Measurements from ENCODE around the gene PIM3.

PIM3 gene

DNA sequence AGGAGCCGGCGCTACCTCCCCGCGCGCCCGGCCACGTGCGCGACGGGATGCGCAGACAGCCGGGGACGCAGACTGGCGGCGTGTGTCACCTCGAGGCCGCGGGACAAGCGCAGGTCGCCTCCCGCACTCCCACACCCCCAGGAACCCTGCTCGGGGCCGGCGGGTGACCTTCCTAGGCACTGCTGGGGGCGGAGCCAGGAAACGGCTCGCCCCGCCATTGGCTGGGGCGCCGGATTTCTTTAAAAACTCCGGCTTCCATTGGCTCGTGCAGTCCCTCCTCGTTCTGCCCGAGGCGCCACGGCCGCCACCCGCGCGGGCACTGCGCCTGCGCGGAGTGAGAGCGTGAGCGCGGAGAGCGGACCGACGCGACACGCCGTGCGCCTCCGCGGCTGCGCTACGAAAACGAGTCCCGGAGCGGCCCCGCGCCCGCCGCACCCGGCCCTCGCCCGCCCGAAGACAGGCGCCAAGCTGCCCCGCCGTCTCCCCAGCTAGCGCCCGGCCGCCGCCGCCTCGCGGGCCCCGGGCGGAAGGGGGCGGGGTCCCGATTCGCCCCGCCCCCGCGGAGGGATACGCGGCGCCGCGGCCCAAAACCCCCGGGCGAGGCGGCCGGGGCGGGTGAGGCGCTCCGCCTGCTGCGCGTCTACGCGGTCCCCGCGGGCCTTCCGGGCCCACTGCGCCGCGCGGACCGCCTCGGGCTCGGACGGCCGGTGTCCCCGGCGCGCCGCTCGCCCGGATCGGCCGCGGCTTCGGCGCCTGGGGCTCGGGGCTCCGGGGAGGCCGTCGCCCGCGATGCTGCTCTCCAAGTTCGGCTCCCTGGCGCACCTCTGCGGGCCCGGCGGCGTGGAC is at the start of gene PIM3:
PIM3 (plus strand) TSS at position 614 of the 846 bp plus-strand sequence; CDS start at position 790, 176 bp downstream.
- peak; percentile 93 to 95 for DNase-seq

DNA sequence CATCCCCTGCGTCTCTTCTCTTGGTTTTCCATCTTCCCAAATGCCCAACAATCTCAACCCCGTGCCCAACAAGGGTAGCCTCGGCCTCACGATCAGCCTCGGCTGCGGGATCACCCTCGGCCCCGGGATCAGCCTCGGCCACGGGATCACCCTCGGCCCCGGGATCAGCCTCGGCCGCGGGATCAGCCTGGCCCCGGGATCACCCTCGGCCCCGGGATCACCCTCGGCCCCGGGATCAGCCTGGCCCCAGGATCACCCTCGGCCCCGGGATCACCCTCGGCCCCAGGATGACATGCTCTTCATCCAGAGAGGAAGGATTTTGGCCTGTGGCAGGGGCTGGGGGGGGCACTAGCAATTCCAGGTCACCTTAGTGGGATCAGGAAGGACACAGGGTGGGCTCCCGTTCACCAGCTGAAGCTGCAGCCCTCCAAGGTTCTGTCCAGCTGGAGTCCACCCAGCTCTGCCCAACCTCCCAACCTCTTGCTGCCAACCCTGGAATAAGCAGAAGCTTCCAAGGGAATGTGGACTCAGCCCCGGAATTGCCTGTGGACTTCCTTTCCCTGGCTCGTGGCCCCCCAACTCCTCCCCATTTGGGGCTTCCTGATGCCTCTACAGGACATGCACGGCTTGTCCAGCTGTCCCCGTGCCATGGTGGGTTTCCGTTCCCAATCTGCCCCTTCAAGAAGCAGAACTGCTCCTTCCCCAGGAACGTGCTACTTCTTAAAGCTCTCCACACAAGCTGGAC is 48.5 kb upstream of the PIM3 start:
- no peak for DNase-seq

DNA sequence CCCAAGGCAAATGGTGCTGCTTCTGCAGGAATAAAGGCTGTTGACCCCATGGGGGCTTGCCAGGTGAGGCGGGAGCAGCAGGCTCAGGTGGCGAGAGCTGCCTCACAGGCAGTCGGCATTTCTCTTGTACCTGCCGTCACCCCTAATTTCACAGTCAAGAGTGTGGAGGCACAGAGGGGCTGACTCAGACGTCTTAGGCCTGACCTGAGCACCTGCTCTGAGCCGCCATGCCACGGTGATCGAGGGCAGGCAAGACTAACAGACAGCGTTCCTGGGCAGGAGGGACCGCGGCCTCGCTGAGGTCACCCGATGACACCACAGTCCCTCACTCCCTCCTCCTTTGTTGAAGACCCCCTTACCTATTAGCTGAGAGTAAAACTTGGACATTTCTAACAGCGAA is 47.5 kb upstream of the PIM3 start:
- no peak for DNase-seq

DNA sequence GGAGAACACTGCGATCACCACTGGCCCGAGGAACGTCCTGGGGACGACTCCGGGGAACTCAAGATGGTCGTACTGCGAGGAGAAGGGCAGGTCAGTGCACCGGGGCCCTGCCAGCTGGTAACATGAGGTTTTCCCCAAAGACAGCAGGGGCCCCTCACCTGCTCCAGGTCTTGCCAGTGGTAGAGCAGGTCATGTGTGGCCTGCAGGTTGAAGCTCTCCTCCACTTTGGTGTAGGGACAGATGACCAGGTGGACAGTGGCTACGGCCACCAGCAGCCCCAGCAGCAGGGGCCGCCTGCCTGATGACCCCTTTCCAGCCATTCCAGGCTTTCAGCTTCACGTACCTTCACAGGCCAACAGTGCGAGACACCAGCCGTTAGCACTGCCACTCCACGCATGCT is 47.1 kb upstream of the PIM3 start:
- no peak for DNase-seq

DNA sequence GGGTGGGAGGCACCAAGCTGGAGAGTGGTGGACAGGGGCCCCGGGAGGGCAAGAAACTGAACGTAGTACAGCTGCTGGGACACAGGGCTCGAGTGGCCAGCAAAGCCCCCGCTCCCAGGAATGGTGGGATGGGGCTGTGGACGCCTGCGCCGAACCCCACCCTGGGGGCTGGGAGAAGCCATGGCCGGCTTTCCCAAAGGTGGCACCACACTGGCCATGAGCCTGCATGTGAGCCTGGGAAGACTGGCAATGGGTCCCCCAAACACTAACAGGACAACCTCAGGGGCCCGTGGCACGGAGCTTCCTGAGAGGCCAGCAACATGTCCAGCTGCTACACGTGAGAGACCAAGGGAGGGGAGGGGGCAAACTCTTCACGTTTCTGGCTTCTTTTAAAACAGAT is 46.3 kb upstream of the PIM3 start:
- no peak for DNase-seq

- DNase-seq = no peak
Measured at GRCh38 chr22:49915610-49916009, 45.0 kb upstream of the PIM3 start.

- DNase-seq = no peak
Measured at GRCh38 chr22:49916831-49917230, 43.7 kb upstream of the PIM3 start.

GRCh38 chr22:49917974-49918910 is 42.3 kb upstream of the PIM3 start, which contains the start of the genes ALG12 and CRELD2:
ALG12 (minus strand) TSS chr22:49918438; CDS start chr22:49913765, 4,673 bp downstream.
CRELD2 (plus strand) TSS chr22:49918634; CDS start chr22:49918770, 136 bp downstream.
- peak; percentile 84 to 90 for DNase-seq

DNA sequence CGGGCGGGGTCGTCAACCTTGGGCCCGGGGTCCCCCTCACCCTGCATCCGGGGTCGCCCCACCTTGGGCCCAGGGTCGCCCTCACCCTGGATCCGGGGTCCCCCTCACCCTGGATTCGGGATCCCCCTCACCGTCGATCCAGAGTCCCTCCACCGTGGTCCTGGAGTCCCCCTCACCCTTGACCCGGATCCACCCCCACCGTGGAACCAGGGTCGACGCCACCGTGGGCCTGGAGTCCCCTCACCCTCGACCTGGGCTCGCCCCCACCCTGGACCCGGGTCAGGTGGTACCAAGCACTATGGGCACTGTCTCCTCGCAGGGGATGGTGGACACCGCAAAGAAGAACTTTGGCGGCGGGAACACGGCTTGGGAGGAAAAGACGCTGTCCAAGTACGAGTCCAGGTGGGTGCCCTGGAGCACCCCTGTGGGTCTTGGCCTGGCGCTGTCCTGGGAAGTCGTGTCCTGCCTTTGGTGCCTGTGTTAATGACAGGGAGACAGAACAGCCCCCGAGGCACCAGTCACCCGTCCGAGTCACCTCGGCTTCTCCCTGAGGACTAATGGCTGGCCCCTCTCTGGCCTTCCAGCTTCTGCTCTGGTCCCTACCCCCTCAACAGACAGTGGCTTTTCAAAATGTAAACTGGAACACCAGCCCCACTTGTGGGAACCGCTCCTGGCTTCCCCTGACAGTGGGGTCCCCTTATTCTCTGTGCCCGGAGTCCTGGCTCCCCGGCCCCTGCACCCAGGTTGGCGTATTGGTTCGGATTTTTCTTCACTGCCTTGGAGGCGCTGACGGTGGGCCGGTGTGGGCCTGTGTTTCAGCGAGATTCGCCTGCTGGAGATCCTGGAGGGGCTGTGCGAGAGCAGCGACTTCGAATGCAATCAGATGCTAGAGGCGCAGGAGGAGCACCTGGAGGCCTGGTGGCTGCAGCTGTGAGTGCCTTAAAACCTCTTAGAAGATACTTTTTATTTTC is 41.4 kb upstream of the PIM3 start:
- DNase-seq = no peak

DNA sequence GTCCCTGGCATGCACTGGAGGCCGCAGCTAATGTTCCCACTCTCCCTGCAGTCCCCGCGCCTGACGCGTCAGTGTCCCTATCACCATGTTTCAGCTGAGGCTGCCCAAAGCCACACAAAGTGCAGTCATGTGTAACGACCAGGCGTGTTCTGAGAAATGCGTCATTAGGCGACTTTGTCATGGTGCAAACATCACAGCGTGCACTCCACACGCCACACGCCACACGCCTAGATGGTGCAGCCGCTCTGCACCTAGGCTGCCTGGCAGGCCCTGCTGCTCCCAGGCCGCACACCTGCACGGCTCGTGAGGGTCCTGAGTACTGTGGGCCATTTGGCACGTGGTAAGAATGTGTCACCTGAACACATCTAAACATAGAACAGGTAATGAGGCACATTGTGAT is 39.7 kb upstream of the PIM3 start:
- no peak for DNase-seq

- DNase-seq = no peak
Measured at GRCh38 chr22:49921508-49922278, 38.9 kb upstream of the PIM3 start.

DNA sequence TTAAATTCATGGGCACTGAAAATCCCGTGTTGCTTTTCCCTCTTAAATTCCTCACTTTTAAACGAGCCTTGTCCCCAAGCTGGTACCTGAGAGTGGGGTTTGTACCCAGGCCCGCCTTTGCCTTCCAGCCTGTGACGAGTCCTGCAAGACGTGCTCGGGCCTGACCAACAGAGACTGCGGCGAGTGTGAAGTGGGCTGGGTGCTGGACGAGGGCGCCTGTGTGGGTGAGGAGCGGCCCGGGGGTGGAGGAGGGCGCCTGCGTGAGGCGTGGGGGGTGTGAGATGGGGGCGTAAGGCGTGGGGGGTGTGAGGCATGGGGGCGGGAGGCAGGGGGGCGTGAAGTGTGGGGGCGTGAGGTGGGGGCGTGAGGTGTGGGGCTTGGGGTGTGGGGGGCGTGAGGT is 38.1 kb upstream of the PIM3 start:
- no peak for DNase-seq

DNA sequence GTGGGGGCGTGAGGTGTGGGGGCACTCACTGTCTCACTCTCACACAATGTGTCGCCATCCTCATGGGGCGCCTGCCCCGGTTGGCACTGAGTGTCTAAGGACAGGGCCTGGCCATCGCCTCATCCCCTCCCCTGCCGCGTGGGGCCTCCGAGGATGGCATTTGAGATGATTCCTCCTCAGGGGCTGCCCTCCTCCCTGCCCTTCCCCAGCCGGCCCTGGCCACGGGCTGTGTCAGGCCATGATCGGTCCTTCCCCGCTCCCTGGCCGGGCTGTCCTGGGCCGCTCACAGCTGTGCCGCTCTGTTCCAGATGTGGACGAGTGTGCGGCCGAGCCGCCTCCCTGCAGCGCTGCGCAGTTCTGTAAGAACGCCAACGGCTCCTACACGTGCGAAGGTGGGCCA is 37.6 kb upstream of the PIM3 start:
- no peak for DNase-seq

DNA sequence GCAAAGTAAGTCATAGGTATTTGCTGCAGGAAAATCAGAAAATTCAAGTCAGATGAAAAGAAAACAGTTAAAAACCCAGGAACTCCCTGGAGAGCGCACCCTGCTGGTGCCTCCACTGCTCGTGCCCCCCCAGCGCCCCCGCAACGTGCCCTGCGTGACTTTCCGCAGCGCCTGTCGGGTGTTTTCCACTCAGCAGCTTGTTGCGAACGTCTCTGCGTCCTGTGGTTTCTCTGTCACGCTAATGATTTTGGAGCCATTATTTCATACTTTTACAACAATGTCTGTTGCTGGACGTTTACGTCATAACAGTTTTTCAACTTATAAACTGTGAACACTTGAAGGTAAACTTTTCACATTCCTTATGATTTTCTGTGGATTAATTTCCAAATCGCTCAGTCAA is 37.1 kb upstream of the PIM3 start:
- DNase-seq = no peak

- no peak for DNase-seq
Measured at GRCh38 chr22:49924113-49924833, 36.3 kb upstream of the PIM3 start.

DNA sequence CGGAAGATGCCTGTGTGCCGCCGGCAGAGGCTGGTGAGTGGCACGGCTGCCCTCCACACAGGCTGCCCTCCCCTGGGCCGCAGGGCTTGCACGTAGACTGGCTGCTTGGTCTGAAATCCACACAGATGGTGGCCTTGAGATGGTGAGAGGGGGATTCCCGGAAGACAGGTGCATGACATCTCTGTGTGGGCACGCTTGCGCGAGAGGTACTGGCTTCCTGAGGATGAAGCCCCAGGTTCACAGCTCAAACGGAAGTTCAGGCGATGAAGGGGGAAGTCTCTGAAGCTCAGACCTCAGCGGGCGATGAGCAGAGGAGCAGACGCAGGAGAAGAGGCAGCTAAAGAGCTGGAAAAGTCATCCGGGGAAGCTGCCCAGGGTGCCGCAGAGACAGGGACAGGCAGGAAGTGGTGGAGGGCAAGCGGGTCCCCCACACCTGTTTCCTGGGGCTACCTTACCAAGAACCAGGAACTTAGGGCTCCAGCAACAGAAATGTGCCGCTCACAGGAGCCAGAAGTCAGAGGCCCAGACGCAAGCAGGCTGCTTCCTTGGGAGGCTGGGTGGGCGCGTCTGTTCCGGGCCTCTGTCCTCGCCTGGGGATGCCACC is 34.9 kb upstream of the PIM3 start:
- DNase-seq = no peak

DNA sequence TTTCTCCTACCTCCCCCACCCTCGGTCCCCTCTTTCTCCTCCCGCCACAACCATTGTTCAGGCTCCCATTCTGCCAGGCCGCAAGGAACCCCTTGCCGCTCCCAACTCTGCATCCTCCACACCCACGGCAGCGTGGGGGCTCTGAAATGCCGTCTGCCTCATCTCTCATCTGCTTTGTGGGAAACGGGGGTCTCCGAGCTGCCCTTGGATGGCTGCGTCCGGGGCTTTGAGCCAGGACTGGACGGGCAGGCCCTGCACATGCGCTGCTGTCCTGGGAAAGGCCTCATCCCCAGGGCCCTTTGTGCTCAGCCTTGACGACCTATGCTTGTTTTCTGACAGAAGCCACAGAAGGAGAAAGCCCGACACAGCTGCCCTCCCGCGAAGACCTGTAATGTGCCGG is 33.7 kb upstream of the PIM3 start:
- no peak for DNase-seq

GRCh38 chr22:49927483-49928184 is 32.9 kb upstream of the PIM3 start:
- no peak for DNase-seq

DNA sequence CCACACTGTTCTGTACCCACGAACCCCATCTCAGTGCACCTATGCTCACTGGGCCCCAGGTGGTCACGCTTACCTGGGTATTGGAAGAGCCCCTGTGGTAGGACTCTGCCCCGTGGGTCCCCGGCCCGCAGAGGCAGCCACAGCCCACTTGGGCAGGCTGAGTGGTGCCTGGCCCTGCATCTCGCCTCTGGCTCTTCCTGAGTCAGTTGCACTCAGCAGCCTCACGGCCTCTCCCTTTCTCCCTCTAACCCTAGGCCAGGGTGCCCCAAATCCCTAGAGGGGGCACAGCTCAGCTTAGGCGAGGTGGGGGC is 32.4 kb upstream of the PIM3 start:
- no peak for DNase-seq

Data from AML-193 (cell line).